SK-N-SH treated with all-trans-retinoic acid at 6 μM for 48 hours (cell line): Measurements from ENCODE around the gene ZFHX3.
A peak's percentile ranks its signal among the peaks of the same experiment; 100 is the strongest.

Experiments
- ATAC-seq: fragments of 200-7000 bp; cut with Tn5 transposase; 3 replicates; pipeline ENCODE4 v1.9.1; 2020; ENCODE audit warnings: mild to moderate bottlenecking, moderate library complexity
- ARNTL ChIP-seq: fragments of 450-650 bp; formaldehyde crosslinking; IDR thresholded peaks from 2 replicates; pipeline ENCODE4 v1.5.0; 2020; ENCODE audit warnings: low read depth, mild to moderate bottlenecking, moderate library complexity, borderline replicate concordance
- BACH2 ChIP-seq: fragments of 250-450 bp; sonication (Bioruptor Pico); IDR thresholded peaks from 2 replicates; pipeline ENCODE4 v1.9.0; 2021; ENCODE audit warnings: mild to moderate bottlenecking, borderline replicate concordance
- CREB5 ChIP-seq: fragments of 250-450 bp; sonication (Bioruptor Pico); IDR thresholded peaks from 2 replicates; pipeline ENCODE4 v1.5.1; 2020; ENCODE audit warnings: low read depth, mild to moderate bottlenecking, moderate library complexity
- CSDC2 ChIP-seq: fragments of 250-450 bp; sonication (Bioruptor Pico); IDR thresholded peaks from 2 replicates; pipeline ENCODE4 v1.5.0; 2020; ENCODE audit warnings: mild to moderate bottlenecking, moderate library complexity
- CSRNP3 ChIP-seq: fragments of 250-450 bp; sonication (Bioruptor Pico); IDR thresholded peaks from 2 replicates; pipeline ENCODE4 v1.5.1; 2021; ENCODE audit warnings: mild to moderate bottlenecking, moderate library complexity
- ESRRG ChIP-seq: fragments of 250-450 bp; sonication (Bioruptor Pico); IDR thresholded peaks from 2 replicates; pipeline ENCODE4 v1.6.1; 2021; ENCODE audit warnings: mild to moderate bottlenecking
- GLIS3 ChIP-seq: fragments of 250-450 bp; sonication (Bioruptor Pico); IDR thresholded peaks from 2 replicates; pipeline ENCODE4 v1.5.0; 2020; ENCODE audit warnings: mild to moderate bottlenecking, moderate library complexity
- ISL1 ChIP-seq: fragments of 250-450 bp; sonication (Bioruptor Pico); IDR thresholded peaks from 2 replicates; pipeline ENCODE4 v2.1.2; 2022; ENCODE audit warnings: mild to moderate bottlenecking, moderate library complexity
- OSR1 ChIP-seq: fragments of 250-450 bp; sonication (Bioruptor Pico); IDR thresholded peaks from 2 replicates; pipeline ENCODE4 v1.8.0; 2022; ENCODE audit warnings: moderate library complexity, mild to moderate bottlenecking, inconsistent platforms
- PATZ1 ChIP-seq: fragments of 250-450 bp; sonication (Bioruptor Pico); IDR thresholded peaks from 2 replicates; pipeline ENCODE4 v1.8.0; 2020; ENCODE audit warnings: mild to moderate bottlenecking, moderate library complexity, borderline replicate concordance
- POU6F1 ChIP-seq: fragments of 250-450 bp; sonication (Bioruptor Pico); IDR thresholded peaks from 2 replicates; pipeline ENCODE4 v1.8.0; 2021; ENCODE audit warnings: low read depth, mild to moderate bottlenecking, moderate library complexity, borderline replicate concordance
- SNAI2 ChIP-seq: fragments of 250-450 bp; sonication (Bioruptor Pico); IDR thresholded peaks from 2 replicates; pipeline ENCODE4 v1.5.0; 2020; ENCODE audit warnings: mild to moderate bottlenecking, moderate library complexity
- TCF4 ChIP-seq: fragments of 250-450 bp; sonication (Bioruptor Pico); IDR thresholded peaks from 2 replicates; pipeline ENCODE4 v1.8.0; 2021; ENCODE audit warnings: mild to moderate bottlenecking, moderate library complexity, borderline replicate concordance
- TOX ChIP-seq: fragments of 250-450 bp; sonication (Bioruptor Pico); IDR thresholded peaks from 2 replicates; pipeline ENCODE4 v1.8.0; 2021; ENCODE audit warnings: mild to moderate bottlenecking, moderate library complexity, borderline replicate concordance
- TSHZ2 ChIP-seq: fragments of 250-450 bp; sonication (Bioruptor Pico); IDR thresholded peaks from 2 replicates; pipeline ENCODE4 v1.5.0; 2020; ENCODE audit warnings: mild to moderate bottlenecking, moderate library complexity
- ZC3H10 ChIP-seq: fragments of 250-450 bp; sonication (Bioruptor Pico); IDR thresholded peaks from 2 replicates; pipeline ENCODE4 v1.5.1; 2021; ENCODE audit warnings: mild to moderate bottlenecking, moderate library complexity
- ZFP3 ChIP-seq: fragments of 250-450 bp; sonication (Bioruptor Pico); IDR thresholded peaks from 2 replicates; pipeline ENCODE4 v1.5.0; 2020; ENCODE audit warnings: mild to moderate bottlenecking, moderate library complexity
- ZFP30 ChIP-seq: fragments of 450-650 bp; formaldehyde crosslinking; IDR thresholded peaks from 2 replicates; pipeline ENCODE4 v1.5.0; 2022; ENCODE audit warnings: mild to moderate bottlenecking, moderate library complexity
- ZNF565 ChIP-seq: fragments of 450-650 bp; formaldehyde crosslinking; conservative IDR thresholded peaks from 2 replicates; pipeline ENCODE4 v1.5.0; 2020; ENCODE audit warnings: low read depth, mild to moderate bottlenecking, moderate library complexity

Gene ZFHX3

GRCh38 chr16:73022534-73022933, 25.4 kb downstream of the ZFHX3 start:
- no peak for ATAC-seq
- TF ChIP-seq ZC3H10 (CRISPR knock-in tag) (no peak), PATZ1 (CRISPR knock-in tag) (no peak), CSRNP3 (CRISPR knock-in tag) (no peak), SNAI2 (CRISPR knock-in tag) (no peak), TOX (CRISPR knock-in tag) (no peak), POU6F1 (no peak), ZNF565 (CRISPR knock-in tag) (no peak), TCF4 (CRISPR knock-in tag) (no peak), ISL1 (CRISPR knock-in tag) (no peak), TSHZ2 (CRISPR knock-in tag) (no peak), OSR1 (no peak), GLIS3 (CRISPR knock-in tag) (no peak), ARNTL (CRISPR knock-in tag) (no peak), CREB5 (CRISPR knock-in tag) (no peak), ZFP30 (CRISPR knock-in tag) (no peak), BACH2 (no peak), CSDC2 (CRISPR knock-in tag) (no peak), ESRRG (CRISPR knock-in tag) (no peak), ZFP3 (CRISPR knock-in tag) (no peak)

GRCh38 chr16:73021866-73022495, 25.9 kb downstream of the ZFHX3 start:
- no peak for TF ChIP-seq ZFP3 (CRISPR knock-in tag)
- ATAC-seq = no peak

- no peak for TF ChIP-seq ARNTL (CRISPR knock-in tag)
- peak; percentile 56; the same call in 1 of the 2 replicates for TF ChIP-seq ZFP3 (CRISPR knock-in tag)
- ATAC-seq = peak; percentile 78
These were observed 27.5 kb downstream of the ZFHX3 start for GRCh38 chr16:73020409-73020884.
